Measurements from ENCODE around the gene ASB6.
"Not testable (repeated sequence)": the region's sequence is repeated elsewhere in the genome, so short reads cannot be mapped to it uniquely, and the experiment has no call there.

ASB6 gene

DNA sequence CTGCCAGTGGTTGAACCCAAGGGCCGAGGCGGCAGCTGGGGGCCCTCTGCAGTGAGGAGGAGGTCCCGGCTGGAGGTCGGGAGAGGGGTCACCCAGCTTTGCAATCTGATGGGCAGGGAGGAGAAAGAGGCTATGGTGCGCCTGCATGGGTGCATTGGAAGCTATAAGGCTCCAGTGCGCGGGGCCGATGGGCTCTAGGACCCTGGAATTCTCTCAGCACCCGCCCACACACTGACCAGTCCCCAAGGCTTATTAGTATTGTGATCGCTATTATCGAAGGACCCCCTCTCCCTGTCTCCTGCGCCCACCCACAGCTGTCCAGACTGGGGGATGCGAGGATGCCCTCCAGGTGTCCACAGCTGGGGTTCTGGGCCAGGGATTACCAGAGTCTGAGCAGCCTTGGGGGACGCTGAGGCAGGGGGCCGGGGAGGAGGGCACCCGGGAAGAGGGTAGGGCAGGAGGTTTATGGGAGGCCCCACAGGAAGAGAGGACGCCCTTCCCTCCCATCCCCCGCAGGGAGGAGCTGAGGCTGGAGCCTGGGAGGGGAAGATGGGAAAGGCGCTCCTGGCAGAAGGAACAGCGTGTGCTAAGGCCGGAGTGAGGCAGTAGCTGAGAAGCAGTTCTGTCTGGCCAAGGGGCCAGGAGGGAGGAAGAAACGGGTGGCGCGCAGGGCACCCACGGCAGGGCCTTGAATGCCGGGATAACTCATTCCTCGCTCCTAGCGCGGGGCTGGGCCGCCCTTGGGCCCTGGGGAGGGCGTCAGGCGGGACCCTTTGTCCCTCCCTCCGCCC, 45.2 kb downstream of the ASB6 start:
- peak overlapping the region; percentile 88 for H3K27ac ChIP-seq
- no peak for TF ChIP-seq ZFX (IDR thresholded peaks at IDR 0.05; ENCODE audit: borderline replicate concordance)
- TF ChIP-seq, protein P1, sequence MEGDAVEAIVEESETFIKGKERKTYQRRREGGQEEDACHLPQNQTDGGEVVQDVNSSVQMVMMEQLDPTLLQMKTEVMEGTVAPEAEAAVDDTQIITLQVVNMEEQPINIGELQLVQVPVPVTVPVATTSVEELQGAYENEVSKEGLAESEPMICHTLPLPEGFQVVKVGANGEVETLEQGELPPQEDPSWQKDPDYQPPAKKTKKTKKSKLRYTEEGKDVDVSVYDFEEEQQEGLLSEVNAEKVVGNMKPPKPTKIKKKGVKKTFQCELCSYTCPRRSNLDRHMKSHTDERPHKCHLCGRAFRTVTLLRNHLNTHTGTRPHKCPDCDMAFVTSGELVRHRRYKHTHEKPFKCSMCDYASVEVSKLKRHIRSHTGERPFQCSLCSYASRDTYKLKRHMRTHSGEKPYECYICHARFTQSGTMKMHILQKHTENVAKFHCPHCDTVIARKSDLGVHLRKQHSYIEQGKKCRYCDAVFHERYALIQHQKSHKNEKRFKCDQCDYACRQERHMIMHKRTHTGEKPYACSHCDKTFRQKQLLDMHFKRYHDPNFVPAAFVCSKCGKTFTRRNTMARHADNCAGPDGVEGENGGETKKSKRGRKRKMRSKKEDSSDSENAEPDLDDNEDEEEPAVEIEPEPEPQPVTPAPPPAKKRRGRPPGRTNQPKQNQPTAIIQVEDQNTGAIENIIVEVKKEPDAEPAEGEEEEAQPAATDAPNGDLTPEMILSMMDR (IDR thresholded peaks at IDR 0.05): no peak

DNA sequence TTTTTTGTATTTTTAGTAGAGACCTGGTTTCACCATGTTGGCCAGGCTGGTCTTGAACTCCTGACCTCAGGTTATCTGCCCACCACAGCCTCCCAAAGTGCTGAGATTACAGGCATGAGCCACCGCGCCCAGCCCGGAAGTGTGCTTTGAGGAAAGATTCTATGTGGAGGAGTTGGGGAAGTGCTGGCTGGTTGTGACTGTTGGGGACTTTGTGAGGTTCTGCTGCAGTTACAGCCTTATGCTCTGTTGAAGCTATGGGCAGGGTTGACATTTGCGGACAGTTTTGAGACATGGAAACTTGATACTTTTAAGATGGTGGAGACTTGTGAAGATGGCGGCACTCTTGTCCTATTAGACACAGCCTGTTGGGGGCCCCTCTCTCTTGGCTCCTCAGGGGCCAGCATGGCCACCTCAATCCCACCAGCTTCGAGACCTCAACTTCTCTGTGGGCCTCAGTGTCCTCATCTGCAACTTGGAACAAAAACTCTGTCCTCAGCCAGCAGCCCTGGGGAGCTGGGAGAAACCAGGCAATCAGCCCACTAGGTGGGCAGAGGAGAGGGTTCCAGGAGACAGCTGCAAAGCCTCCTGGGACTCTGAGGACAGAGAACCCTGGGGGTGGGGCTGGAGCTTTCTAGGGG, 45.9 kb downstream of the ASB6 start:
- peak overlapping the region; percentile 88 for H3K27ac ChIP-seq
- no peak for TF ChIP-seq ZFX (IDR thresholded peaks at IDR 0.05; ENCODE audit: borderline replicate concordance)
- TF ChIP-seq, protein P1 (IDR thresholded peaks at IDR 0.05): no peak

DNA sequence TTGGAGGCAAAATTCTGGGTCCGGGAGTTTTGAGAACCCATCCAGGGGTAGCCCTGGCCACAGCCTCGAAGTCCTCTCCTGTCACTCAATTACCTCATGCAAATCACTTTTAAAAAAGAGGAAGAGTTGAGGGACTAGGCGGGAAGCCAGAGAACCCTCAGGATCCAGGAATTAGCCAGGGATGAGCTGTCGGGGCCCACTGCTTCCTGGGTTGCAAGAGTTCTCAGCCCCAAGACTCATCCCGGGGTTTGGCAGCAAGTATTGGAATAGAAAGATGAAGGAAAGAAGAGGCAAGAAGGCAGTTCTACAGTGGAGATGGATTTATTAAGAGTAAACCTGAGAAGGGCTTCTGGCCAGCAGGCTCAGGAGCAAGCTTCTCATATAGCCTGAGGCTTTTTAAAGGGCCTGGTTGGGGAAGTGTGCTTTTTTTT, 46.6 kb downstream of the ASB6 start:
- TF ChIP-seq, protein P1 (IDR thresholded peaks at IDR 0.05): no peak
- TF ChIP-seq ZFX (IDR thresholded peaks at IDR 0.05; ENCODE audit: borderline replicate concordance): no peak
- peak overlapping the region; percentile 88 for H3K27ac ChIP-seq

DNA sequence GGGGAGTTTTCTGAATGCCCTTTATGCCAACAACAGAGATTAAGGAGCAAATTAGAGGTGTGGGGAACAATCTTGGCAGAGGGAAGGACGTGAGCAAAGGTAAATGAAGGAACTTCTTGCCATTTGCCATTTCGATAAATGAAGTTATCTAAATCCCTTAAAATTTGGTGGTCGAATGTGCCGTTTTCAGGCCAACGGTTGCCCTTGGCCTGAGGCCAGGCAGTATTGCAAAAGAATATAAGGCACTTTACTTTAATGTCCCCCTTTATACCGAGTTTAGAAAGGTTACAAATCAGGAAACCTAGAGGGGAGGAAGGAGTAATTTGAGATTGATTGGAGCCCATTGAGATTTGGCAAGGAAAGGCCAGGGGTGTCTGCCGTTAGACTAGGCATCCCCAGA, 47.3 kb downstream of the ASB6 start:
- no peak overlapping the region for H3K27ac ChIP-seq

DNA sequence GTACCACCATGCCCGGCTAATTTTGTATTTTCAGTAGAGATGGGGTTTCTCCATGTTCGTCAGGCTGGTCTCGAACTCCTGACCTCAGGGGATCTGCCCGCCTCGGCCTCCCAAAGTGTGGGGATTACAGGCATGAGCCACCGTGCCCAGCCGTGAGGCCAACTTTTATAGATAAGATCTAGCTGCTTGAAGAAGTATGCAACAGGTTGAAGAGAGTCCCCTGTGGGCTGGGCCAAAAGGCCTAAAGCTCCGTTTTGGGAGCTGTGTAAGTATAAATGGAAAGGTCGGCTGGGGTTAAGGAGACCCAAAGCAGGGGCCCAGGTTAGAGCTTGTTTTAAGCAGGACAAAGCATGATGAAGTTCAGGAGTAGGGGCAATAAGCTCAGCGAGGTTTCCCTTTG, 49.2 kb downstream of the ASB6 start:
- not testable (repeated sequence) for H3K27ac ChIP-seq

More for the DNA sequence above, 47.3 kb downstream of the ASB6 start:
- TF ChIP-seq, protein P1 (IDR thresholded peaks at IDR 0.05): no peak
- TF ChIP-seq ZFX (IDR thresholded peaks at IDR 0.05; ENCODE audit: borderline replicate concordance): no peak

DNA sequence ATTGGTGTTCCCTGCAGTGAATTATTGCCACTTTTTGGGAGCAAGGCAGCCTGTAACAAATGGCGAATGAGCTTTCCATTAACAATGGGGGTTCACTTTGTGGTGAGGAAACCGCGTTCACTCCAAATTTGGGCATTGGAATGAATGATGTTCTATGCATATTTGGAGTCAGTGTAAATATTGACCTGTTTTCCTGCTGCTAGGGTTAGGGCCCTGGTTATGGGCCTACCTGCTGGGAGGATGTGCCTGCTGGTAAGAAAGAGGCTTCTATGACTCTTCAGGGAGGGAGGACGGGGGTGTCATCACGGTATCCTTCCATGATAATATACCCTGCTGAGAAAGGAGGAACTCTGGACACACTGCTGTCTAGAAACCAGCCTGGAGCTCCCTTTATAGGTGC, 50.0 kb downstream of the ASB6 start:
- TF ChIP-seq, protein P1 (IDR thresholded peaks at IDR 0.05): no peak
- no peak for TF ChIP-seq ZFX (IDR thresholded peaks at IDR 0.05; ENCODE audit: borderline replicate concordance)
- H3K27ac ChIP-seq: no peak overlapping the region

DNA sequence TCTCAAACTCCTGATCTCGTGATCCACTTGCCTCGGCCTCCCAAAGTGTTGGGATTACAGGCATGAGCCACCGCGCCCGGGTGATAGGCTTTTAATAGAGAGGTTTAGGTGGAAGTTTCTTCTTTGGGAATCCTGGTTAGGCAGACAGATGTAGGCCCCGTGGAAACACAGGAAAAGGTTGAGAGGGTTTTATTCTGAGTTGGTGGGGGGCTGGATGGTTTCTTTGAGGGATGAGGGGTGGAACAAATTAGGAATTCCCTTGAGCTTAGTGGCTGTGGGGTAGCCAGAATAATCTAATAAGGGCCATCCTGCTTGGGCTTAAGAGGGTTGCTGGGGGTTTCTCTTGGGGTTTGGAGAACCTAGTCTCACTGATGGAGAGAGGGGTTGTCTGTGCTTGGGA, 51.5 kb downstream of the ASB6 start:
- TF ChIP-seq ZFX (IDR thresholded peaks at IDR 0.05; ENCODE audit: borderline replicate concordance): no peak
- TF ChIP-seq, protein P1 (IDR thresholded peaks at IDR 0.05): no peak
- H3K27ac ChIP-seq: no peak overlapping the region

Measured in 22Rv1 (cell line).